ENCODE data around the gene TSPEAR.
"Not testable (repeated sequence)": the region's sequence is repeated elsewhere in the genome, so short reads cannot be mapped to it uniquely, and the experiment has no call there.

Gene TSPEAR

DNA sequence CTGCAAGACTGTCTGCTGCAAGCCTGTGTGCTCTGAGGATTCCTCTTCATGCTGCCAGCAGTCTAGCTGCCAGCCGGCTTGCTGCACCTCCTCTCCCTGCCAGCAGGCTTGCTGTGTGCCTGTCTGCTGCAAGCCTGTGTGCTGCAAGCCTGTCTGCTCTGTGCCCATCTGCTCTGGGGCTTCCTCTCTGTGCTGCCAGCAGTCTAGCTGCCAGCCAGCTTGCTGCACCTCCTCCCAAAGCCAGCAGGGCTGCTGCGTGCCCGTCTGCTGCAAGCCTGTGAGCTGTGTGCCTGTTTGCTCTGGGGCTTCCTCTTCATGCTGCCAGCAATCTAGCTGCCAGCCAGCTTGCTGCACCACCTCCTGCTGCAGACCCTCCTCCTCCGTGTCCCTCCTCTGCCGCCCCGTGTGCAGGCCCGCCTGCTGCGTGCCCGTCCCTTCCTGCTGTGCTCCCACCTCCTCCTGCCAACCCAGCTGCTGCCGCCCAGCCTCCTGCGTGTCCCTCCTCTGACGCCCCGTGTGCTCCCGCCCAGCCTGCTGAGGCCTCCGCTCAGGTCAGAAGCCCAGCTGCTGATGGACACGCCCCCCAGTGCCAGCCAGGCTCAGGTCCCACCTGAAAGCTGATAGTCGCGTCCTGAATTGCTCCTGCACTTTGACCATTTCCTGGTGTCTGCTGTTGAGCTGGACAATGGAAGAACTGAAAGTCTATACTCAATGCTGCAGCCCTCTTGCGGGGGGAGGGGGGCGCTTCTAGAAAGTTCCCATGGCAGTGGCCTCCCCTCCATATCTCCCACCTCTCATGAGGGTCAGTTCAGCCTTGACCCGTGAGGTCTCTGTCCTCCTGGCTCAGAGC lies 136.7 kb downstream of the TSPEAR start:
- Histone ChIP-seq H3K27ac (ENCODE audit: low read length) (no peak overlapping the region), H3K36me3 (ENCODE audit: control insufficient read depth in 2 of 2, insufficient read depth in 2 of 2, low read length in 2 of 2) (no peaks in the 10 kb centered on the region), H3K4me3 (ENCODE audit: low read length in 2 of 2) (no peak overlapping the region), H3K9ac (ENCODE audit: low read length in 2 of 2) (no peak overlapping the region), H3K9me3 (ENCODE audit: control insufficient read depth in 2 of 2, low read length in 2 of 2) (peaks cover 2 to 33% of the 10 kb centered on the region in 2 donors), H3K4me1 (ENCODE audit: control insufficient read depth, insufficient read depth, low read length) (no peaks in the 10 kb centered on the region), H3K27me3 (ENCODE audit: control insufficient read depth in 1 of 2, insufficient read depth in 2 of 2, low read length in 2 of 2) (peaks cover 5 to 6% of the 10 kb centered on the region in 2 donors)

DNA sequence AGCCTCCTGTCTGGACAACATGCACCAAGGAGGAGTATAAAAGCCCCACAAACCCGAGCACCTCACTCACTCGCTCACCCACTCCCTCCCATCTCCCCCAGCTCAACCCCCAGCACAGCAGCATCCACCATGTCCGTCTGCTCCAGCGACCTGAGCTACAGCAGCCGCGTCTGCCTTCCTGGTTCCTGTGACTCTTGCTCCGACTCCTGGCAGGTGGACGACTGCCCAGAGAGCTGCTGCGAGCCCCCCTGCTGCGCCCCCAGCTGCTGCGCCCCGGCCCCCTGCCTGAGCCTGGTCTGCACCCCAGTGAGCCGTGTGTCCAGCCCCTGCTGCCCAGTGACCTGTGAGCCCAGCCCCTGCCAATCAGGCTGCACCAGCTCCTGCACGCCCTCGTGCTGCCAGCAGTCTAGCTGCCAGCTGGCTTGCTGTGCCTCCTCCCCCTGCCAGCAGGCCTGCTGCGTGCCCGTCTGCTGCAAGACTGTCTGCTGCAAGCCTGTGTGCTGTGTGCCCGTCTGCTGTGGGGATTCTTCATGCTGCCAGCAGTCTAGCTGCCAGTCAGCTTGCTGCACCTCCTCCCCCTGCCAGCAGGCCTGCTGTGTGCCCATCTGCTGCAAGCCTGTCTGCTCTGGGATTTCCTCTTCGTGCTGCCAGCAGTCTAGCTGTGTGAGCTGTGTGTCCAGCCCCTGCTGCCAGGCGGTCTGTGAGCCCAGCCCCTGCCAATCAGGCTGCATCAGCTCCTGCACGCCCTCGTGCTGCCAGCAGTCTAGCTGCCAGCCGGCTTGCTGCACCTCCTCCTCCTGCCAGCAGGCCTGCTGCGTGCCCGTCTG lies 137.5 kb downstream of the TSPEAR start, which contains the start of gene KRTAP10-4:
Gene KRTAP10-4 (plus strand): TSS at position 100 of the 827 bp plus-strand sequence. CDS start 30 bp downstream, at position 130.
- not testable (repeated sequence) for H3K4me1 ChIP-seq (ENCODE audit: control insufficient read depth, insufficient read depth, low read length); H3K9ac ChIP-seq (ENCODE audit: low read length in 2 of 2); H3K36me3 ChIP-seq (ENCODE audit: control insufficient read depth in 2 of 2, insufficient read depth in 2 of 2, low read length in 2 of 2); H3K27me3 ChIP-seq (ENCODE audit: control insufficient read depth in 1 of 2, insufficient read depth in 2 of 2, low read length in 2 of 2); H3K27ac ChIP-seq (ENCODE audit: low read length); H3K4me3 ChIP-seq (ENCODE audit: low read length in 2 of 2)
- peaks cover 2 to 33% of the 10 kb centered on the region in 2 donors for H3K9me3 ChIP-seq (ENCODE audit: control insufficient read depth in 2 of 2, low read length in 2 of 2)

DNA sequence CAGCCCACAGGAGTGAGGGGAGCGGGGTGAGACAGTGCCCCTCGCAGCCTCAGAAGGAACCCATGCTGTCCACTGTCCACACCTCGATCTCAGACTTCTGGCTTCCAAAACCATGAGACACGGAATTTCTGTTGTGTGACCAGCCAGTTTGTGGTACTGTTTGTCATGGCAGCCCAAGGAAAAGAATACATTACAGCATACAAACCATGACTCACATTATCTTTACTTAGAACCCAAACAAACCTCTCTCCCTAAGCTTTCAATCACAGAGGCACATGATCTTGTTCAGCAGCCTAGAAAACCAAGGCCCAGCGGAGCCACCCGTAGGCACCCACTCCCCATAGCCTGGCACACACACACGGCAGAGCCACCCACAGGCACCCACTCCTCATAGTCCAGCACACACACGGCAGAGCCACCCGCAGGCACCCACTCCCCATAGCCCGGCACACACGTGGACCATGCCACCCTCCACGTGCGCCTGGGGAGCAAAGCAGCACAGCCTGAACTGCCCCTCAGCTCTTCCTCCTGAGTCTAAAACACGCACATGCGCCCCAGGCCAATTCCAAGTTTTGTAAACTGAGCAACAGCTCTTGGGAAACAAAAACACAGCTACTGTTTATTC lies 138.3 kb downstream of the TSPEAR start:
- peaks cover 2 to 29% of the 10 kb centered on the region in 2 donors for H3K9me3 ChIP-seq (ENCODE audit: control insufficient read depth in 2 of 2, low read length in 2 of 2)
- H3K9ac ChIP-seq (ENCODE audit: low read length in 2 of 2), result no peak overlapping the region
- H3K27ac ChIP-seq (ENCODE audit: low read length), result no peak overlapping the region
- H3K4me1 ChIP-seq (ENCODE audit: control insufficient read depth, insufficient read depth, low read length), result no peaks in the 10 kb centered on the region
- H3K36me3 ChIP-seq (ENCODE audit: control insufficient read depth in 2 of 2, insufficient read depth in 2 of 2, low read length in 2 of 2), result no peaks in the 10 kb centered on the region
- H3K27me3 ChIP-seq (ENCODE audit: control insufficient read depth in 1 of 2, insufficient read depth in 2 of 2, low read length in 2 of 2), result peaks cover 6 to 8% of the 10 kb centered on the region in 2 donors
- no peak overlapping the region for H3K4me3 ChIP-seq (ENCODE audit: low read length in 2 of 2)

DNA sequence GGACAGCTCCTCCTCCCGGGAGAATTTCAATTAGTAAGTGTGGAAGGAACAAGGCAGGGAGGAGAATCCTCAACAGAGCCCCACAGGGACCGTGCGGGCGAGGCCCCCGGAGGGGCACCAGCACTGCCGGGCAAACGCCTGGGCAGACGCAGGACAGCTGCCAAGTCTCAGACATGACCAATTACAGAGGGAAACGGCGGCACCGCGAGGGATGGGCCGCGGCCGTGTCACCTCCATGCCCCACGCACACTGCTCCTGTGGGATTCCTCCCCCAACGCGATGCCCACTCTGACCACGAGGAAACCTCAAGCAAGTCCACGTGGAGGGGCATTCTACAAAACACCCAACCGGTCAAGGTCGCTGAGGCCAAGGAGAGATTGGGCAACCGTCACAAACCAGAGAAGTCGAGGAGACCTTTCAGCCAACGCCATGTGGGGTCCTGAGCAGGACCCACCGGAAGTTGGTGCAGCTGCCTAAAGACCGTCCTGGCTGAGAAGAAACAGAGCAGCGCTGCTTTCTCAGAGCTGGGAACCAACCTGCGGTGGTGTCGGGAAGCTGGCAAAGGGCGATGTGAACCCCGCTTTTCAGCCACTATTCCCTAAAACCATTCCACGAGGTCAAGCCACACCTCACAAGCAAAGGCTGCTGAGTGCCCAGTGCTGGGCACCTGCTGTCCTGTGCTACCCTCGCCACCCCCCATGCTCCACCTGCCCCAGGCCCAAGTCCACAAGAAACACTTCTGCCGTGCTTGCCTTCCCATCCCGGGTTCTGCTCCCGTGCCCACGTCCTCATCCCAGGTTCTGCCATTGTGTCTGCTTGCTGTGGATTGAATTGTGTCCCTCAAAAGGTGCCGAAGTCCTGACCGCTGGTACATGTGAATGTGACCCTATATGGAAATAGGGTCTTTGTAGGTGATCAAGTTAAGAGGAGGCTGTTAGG lies 139.3 kb downstream of the TSPEAR start:
- Histone ChIP-seq H3K4me1 (ENCODE audit: control insufficient read depth, insufficient read depth, low read length) (no peaks in the 10 kb centered on the region), H3K4me3 (ENCODE audit: low read length in 2 of 2) (no peak overlapping the region), H3K36me3 (ENCODE audit: control insufficient read depth in 2 of 2, insufficient read depth in 2 of 2, low read length in 2 of 2) (no peaks in the 10 kb centered on the region), H3K9me3 (ENCODE audit: control insufficient read depth in 2 of 2, low read length in 2 of 2) (peaks cover 2 to 23% of the 10 kb centered on the region in 2 donors), H3K9ac (ENCODE audit: low read length in 2 of 2) (no peak overlapping the region), H3K27me3 (ENCODE audit: control insufficient read depth in 1 of 2, insufficient read depth in 2 of 2, low read length in 2 of 2) (peaks cover 6 to 10% of the 10 kb centered on the region in 2 donors), H3K27ac (ENCODE audit: low read length) (no peak overlapping the region)

DNA sequence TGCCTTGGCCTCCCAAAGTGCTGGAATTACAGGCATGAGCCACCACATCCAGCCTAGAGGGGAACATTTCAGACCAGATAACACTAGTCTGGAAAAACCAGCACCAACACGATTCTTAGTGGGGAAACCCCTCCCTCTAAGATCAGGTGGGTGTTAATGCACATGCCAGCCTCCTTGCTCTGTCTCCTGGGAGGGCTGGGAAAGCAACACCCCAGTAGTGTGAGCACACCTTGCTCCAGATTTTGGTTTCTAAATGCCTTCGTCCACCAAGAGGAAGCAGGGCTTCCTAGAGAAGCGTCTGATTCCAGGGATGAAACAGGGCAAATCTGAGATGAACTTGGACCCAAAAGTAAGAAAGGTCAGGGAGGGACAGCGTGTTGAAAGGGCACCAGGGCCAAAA lies 140.1 kb downstream of the TSPEAR start:
- Histone ChIP-seq H3K4me3 (ENCODE audit: low read length in 2 of 2) (no peak overlapping the region), H3K36me3 (ENCODE audit: control insufficient read depth in 2 of 2, insufficient read depth in 2 of 2, low read length in 2 of 2) (no peaks in the 10 kb centered on the region), H3K9me3 (ENCODE audit: control insufficient read depth in 2 of 2, low read length in 2 of 2) (peaks cover 0 to 17% of the 10 kb centered on the region in 2 donors), H3K9ac (ENCODE audit: low read length in 2 of 2) (no peak overlapping the region), H3K27me3 (ENCODE audit: control insufficient read depth in 1 of 2, insufficient read depth in 2 of 2, low read length in 2 of 2) (peaks cover 6 to 10% of the 10 kb centered on the region in 2 donors), H3K4me1 (ENCODE audit: control insufficient read depth, insufficient read depth, low read length) (no peaks in the 10 kb centered on the region), H3K27ac (ENCODE audit: low read length) (no peak overlapping the region)

DNA sequence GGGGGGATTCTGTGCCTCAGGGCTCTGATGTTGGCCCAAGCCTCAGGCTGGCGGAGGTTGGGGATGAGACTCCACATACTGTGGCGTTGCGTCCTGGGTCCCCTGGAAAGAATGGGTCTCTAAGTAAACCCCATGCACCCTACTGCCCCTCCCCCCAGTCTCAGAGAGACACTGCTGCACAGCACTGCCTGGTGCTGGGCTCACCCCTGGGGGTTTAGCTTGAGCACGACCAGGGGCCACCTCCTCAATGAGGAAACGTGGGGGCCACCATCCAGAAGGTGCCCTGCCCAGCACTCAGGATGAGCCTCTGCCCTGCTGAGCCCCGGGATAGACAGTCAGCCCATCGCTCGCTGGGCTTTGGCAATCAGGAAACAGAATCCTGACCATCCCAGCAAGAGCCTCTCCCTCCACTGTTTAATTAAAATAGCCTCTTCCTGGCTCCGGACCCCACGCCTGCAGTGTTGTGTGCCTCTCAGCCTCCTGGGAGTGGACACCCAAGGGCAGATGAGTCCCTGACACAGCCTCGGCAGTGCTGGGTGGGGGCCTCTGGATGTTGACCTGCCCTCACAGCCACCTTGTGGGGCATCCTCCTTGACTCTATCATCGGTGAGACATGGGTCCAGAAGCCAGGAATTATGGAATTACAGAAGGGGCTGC lies 141.4 kb downstream of the TSPEAR start:
- H3K9me3 ChIP-seq (ENCODE audit: control insufficient read depth in 2 of 2, low read length in 2 of 2), result peaks cover 0 to 9% of the 10 kb centered on the region in 2 donors
- no peak overlapping the region for H3K9ac ChIP-seq (ENCODE audit: low read length in 2 of 2)
- H3K27me3 ChIP-seq (ENCODE audit: control insufficient read depth in 1 of 2, insufficient read depth in 2 of 2, low read length in 2 of 2), result peaks cover 6 to 10% of the 10 kb centered on the region in 2 donors
- H3K4me1 ChIP-seq (ENCODE audit: control insufficient read depth, insufficient read depth, low read length), result no peaks in the 10 kb centered on the region
- H3K27ac ChIP-seq (ENCODE audit: low read length), result no peak overlapping the region
- no peak overlapping the region for H3K4me3 ChIP-seq (ENCODE audit: low read length in 2 of 2)
- no peaks in the 10 kb centered on the region for H3K36me3 ChIP-seq (ENCODE audit: control insufficient read depth in 2 of 2, insufficient read depth in 2 of 2, low read length in 2 of 2)

DNA sequence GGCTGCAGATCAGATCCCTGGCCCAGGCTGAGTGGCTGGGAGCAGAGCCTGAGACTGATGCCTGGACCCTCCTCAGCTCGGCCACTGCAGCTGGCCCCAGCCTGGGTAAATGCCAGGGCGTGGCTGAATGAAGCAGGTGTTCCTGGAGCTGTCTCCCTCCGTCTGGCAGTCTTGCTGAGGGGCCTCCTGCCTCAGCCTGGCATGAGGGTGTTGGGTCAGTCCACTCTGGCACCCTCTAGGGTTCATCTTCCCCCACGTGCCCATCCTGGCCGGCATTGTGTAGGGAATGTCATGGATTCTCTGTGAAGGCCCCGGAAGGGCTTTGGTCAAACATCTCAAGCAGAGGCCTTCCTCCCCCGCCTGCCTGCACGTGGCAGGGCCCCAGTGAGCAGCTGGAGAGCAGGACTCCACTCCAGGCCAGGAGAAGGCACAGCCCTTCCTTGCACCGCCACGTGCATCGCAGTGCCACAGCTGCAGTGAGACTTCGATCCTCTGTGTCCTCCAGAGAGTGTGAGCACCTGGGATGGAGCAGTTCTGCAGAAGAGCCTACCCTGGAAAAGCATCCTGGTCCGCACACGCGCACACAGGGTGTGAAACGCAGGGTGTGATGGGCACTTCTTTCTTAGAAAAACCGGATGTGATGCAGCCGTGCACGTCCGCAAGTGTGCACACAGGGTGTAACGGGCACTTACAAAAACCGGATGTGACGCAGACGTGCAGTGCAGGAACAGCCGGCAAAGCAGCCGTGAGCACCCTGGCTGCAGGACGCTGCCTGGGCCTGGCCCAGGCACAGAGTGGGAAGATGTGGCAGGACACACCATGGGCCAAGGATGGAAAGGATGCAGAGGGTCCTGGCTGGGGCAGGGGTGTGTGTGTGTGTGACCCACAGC lies 142.5 kb downstream of the TSPEAR start:
- Histone ChIP-seq H3K4me3 (ENCODE audit: low read length in 2 of 2) (no peak overlapping the region), H3K27ac (ENCODE audit: low read length) (no peak overlapping the region), H3K36me3 (ENCODE audit: control insufficient read depth in 2 of 2, insufficient read depth in 2 of 2, low read length in 2 of 2) (no peaks in the 10 kb centered on the region), H3K4me1 (ENCODE audit: control insufficient read depth, insufficient read depth, low read length) (no peaks in the 10 kb centered on the region), H3K9me3 (ENCODE audit: control insufficient read depth in 2 of 2, low read length in 2 of 2) (peaks cover 0 to 9% of the 10 kb centered on the region in 2 donors), H3K27me3 (ENCODE audit: control insufficient read depth in 1 of 2, insufficient read depth in 2 of 2, low read length in 2 of 2) (peaks cover 6 to 8% of the 10 kb centered on the region in 2 donors), H3K9ac (ENCODE audit: low read length in 2 of 2) (no peak overlapping the region)

DNA sequence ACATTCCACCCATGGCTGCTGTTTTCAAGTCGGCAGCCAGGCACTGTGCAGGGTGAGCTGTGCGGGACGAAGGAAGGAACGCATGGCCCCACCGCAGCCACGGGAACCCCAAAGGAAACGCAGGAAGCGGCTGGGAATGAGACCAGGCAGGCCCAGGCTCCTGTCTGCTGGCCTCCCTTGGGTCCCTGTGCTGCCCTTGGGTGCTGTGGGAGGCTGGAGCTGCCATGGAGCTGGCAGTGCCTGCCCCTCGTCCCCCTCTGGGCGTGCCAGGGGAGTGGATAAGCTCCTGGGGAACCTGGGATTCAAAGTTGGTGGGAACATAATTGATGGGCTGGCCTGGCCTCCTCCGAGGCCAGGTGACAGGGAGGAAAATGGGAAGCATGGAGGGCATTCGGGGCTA lies 143.1 kb downstream of the TSPEAR start:
- Histone ChIP-seq H3K9me3 (ENCODE audit: control insufficient read depth in 2 of 2, low read length in 2 of 2) (peaks cover 0 to 9% of the 10 kb centered on the region in 2 donors), H3K9ac (ENCODE audit: low read length in 2 of 2) (no peak overlapping the region), H3K4me3 (ENCODE audit: low read length in 2 of 2) (no peak overlapping the region), H3K27ac (ENCODE audit: low read length) (no peak overlapping the region), H3K4me1 (ENCODE audit: control insufficient read depth, insufficient read depth, low read length) (no peaks in the 10 kb centered on the region), H3K36me3 (ENCODE audit: control insufficient read depth in 2 of 2, insufficient read depth in 2 of 2, low read length in 2 of 2) (no peaks in the 10 kb centered on the region), H3K27me3 (ENCODE audit: control insufficient read depth in 1 of 2, insufficient read depth in 2 of 2, low read length in 2 of 2) (peaks cover 3 to 7% of the 10 kb centered on the region in 2 donors)

Data from stomach smooth muscle (tissue), 2 donors.